Ovary (tissue), 3 donors: Measurements from ENCODE around the gene COL18A1.

Experiments
- CTCF ChIP-seq, 3 donors: fragments of 450-650 bp in 2 of 3; fragments of 200-600 bp in 1 of 3; IDR thresholded peaks; one replicate each; pipeline versions ENCODE4 v1.5.1 to v1.8.0; 2016 to 2022; ENCODE audit warnings: antibody characterized with exemption in 3 of 3, mild to moderate bottlenecking in 1 of 3
- EP300 ChIP-seq: sonication (generic); formaldehyde crosslinking; IDR thresholded peaks from one replicate; pipeline ENCODE4 v1.6.1; 2017; ENCODE audit warnings: antibody characterized with exemption
- POLR2A ChIP-seq: fragments of 450-650 bp; IDR thresholded peaks from one replicate; pipeline ENCODE4 v1.6.1; 2017; ENCODE audit warnings: antibody characterized with exemption, mild to moderate bottlenecking, moderate library complexity
- donor health status: DM: no; HTN: no; CAD: no.

GRCh38 chr21:45358711-45359310 lies 46.2 kb upstream of the COL18A1 start:
- TF ChIP-seq CTCF (IDR thresholded peaks at IDR 0.05) (no peak), POLR2A (no peak), EP300 (no peak)
